ENCODE data around the gene PCBP1.

DNA sequence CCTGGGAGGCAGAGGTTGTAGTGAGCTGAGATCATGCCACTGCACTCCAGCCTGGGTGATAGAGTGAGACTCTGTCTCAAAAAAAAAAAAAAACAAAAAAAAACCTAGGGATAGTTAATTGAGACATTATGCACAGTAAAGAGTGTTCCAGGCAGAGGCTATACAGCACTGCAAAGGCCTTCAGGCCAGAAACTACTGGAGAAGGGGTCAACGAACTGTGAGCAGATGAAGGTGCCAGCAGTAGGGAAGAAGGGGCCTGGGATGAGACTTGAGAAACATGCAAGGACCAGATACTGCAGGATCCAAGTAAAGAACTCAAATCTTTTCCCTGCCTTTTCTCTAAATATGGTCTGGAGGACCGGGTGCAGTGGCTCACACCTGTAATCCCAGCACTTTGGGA, 26.0 kb upstream of the PCBP1 start:
- no peak for TF ChIP-seq CTCF (IDR thresholded peaks at IDR 0.05)
- TF ChIP-seq, protein P1, sequence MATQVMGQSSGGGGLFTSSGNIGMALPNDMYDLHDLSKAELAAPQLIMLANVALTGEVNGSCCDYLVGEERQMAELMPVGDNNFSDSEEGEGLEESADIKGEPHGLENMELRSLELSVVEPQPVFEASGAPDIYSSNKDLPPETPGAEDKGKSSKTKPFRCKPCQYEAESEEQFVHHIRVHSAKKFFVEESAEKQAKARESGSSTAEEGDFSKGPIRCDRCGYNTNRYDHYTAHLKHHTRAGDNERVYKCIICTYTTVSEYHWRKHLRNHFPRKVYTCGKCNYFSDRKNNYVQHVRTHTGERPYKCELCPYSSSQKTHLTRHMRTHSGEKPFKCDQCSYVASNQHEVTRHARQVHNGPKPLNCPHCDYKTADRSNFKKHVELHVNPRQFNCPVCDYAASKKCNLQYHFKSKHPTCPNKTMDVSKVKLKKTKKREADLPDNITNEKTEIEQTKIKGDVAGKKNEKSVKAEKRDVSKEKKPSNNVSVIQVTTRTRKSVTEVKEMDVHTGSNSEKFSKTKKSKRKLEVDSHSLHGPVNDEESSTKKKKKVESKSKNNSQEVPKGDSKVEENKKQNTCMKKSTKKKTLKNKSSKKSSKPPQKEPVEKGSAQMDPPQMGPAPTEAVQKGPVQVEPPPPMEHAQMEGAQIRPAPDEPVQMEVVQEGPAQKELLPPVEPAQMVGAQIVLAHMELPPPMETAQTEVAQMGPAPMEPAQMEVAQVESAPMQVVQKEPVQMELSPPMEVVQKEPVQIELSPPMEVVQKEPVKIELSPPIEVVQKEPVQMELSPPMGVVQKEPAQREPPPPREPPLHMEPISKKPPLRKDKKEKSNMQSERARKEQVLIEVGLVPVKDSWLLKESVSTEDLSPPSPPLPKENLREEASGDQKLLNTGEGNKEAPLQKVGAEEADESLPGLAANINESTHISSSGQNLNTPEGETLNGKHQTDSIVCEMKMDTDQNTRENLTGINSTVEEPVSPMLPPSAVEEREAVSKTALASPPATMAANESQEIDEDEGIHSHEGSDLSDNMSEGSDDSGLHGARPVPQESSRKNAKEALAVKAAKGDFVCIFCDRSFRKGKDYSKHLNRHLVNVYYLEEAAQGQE (IDR thresholded peaks at IDR 0.05; ENCODE audit: insufficient read depth in 1 of 2, low read depth in 2 of 2, low read length in 1 of 2) = no peak
- no peak for TF ChIP-seq POLR2AphosphoS5 (IDR thresholded peaks at IDR 0.05; ENCODE audit: low read depth, low read length)
- no peak for TF ChIP-seq SIN3A (IDR thresholded peaks at IDR 0.05; ENCODE audit: borderline replicate concordance, insufficient read depth, low read depth, low read length)
